Neural cell (in vitro differentiated cells): ENCODE data around the gene KRT86. TPM values are rescaled to one million over a fixed set of nuclear protein-coding genes. Genes with fewer than 3 reads are reported as not detected.

Experiments used
- H2AFZ ChIP-seq: fragments of 200-600, 300-800 bp; sonication (generic), shearing (Covaris generic); 2 replicates; pipeline ENCODE4 v1.6.0; 2014; ENCODE audit warnings: low read depth, mild to moderate bottlenecking, antibody characterized with exemption, low read length, moderate library complexity
- H3F3A ChIP-seq: fragments of 200-600 bp; shearing (Covaris generic); 2 replicates; pipeline ENCODE4 v1.6.1; 2016; ENCODE audit warnings: mild to moderate bottlenecking, moderate library complexity, mixed read lengths, antibody characterized with exemption, low read length; ENCODE audit not compliant: insufficient read depth, poor library complexity, severe bottlenecking
- H3K27ac ChIP-seq: fragments of 200-600, 300-800 bp; sonication (generic), shearing (Covaris generic); 2 replicates; pipeline ENCODE4 v1.5.1; 2014; ENCODE audit warnings: mild to moderate bottlenecking, low read length, moderate library complexity
- H3K27me3 ChIP-seq: fragments of 300-800, 200-600 bp; sonication (generic), shearing (Covaris generic); 2 replicates; pipeline ENCODE4 v1.6.0; 2014; ENCODE audit warnings: mild to moderate bottlenecking, low read depth, low read length, moderate library complexity; ENCODE audit not compliant: insufficient read depth
- H3K36me3 ChIP-seq: fragments of 300-800, 200-600 bp; sonication (generic), shearing (Covaris generic); 2 replicates; pipeline ENCODE4 v1.5.1; 2014; ENCODE audit warnings: mild to moderate bottlenecking, antibody characterized with exemption, low read length, moderate library complexity; ENCODE audit not compliant: insufficient read depth
- H3K4me2 ChIP-seq: fragments of 300-800, 200-600 bp; sonication (generic), shearing (Covaris generic); 2 replicates; pipeline ENCODE4 v1.6.0; 2014; ENCODE audit warnings: mild to moderate bottlenecking, low read length
- H3K4me3 ChIP-seq: fragments of 300-800, 200-600 bp; sonication (generic), shearing (Covaris generic); 2 replicates; pipeline ENCODE4 v1.5.1; 2014; ENCODE audit warnings: mild to moderate bottlenecking, low read length, moderate library complexity
- H3K79me2 ChIP-seq: fragments of 200-600 bp; shearing (Covaris generic); replicated peaks from 2 replicates; pipeline ENCODE4 v1.6.0; 2014; ENCODE audit warnings: mild to moderate bottlenecking, low read length, moderate library complexity; ENCODE audit not compliant: insufficient read depth
- H3K9ac ChIP-seq: fragments of 300-800, 200-600 bp; sonication (generic), shearing (Covaris generic); 2 replicates; pipeline ENCODE4 v1.6.1; 2016; ENCODE audit warnings: mild to moderate bottlenecking, low read length, mixed read lengths
- H3K9me2 ChIP-seq: fragments of 200-600 bp; shearing (Covaris generic); 2 replicates; pipeline ENCODE4 v1.6.1; 2016; ENCODE audit warnings: mild to moderate bottlenecking, low read length, mixed read lengths; ENCODE audit not compliant: insufficient read depth
- H3K9me3 ChIP-seq: fragments of 200-600, 300-800 bp; sonication (generic), shearing (Covaris generic); 2 replicates; pipeline ENCODE4 v1.6.1; 2016; ENCODE audit warnings: mild to moderate bottlenecking, mixed run types, low read length, moderate library complexity, mixed read lengths
- H4K20me1 ChIP-seq: fragments of 200-600 bp; shearing (Covaris generic); 2 replicates; pipeline ENCODE4 v1.6.1; 2016; ENCODE audit warnings: mild to moderate bottlenecking, mixed run types; ENCODE audit not compliant: insufficient read depth
- EP300 ChIP-seq: fragments of 450-650 bp; conservative IDR thresholded peaks from 2 replicates; pipeline ENCODE4 v1.6.1; 2014; ENCODE audit warnings: antibody characterized with exemption, mild to moderate bottlenecking, moderate library complexity; ENCODE audit not compliant: poor library complexity, severe bottlenecking
- EZH2 ChIP-seq: fragments of 200-600, 300-800 bp; shearing (Covaris generic), sonication (generic); IDR thresholded peaks from 2 replicates; pipeline ENCODE4 v1.6.1; 2014; ENCODE audit warnings: antibody characterized with exemption, low read length, borderline replicate concordance, mild to moderate bottlenecking; ENCODE audit not compliant: insufficient read depth, poor library complexity, severe bottlenecking
- MXI1 ChIP-seq: fragments of 450-650 bp; conservative IDR thresholded peaks from 2 replicates; pipeline ENCODE4 v1.6.1; 2014; ENCODE audit warnings: antibody characterized with exemption, mild to moderate bottlenecking; ENCODE audit not compliant: poor library complexity, severe bottlenecking
- POLR2AphosphoS5 ChIP-seq: IDR thresholded peaks from 2 replicates; pipeline ENCODE4 v1.6.1; 2012
- RAD21 ChIP-seq: fragments of 450-650 bp; conservative IDR thresholded peaks from 2 replicates; pipeline ENCODE4 v1.6.1; 2014; ENCODE audit warnings: antibody characterized with exemption, mild to moderate bottlenecking, moderate library complexity
- SMC3 ChIP-seq: fragments of 450-650 bp; conservative IDR thresholded peaks from 2 replicates; pipeline ENCODE4 v1.6.1; 2014; ENCODE audit warnings: antibody characterized with exemption, mild to moderate bottlenecking, moderate library complexity; ENCODE audit not compliant: poor library complexity
- TAF1 ChIP-seq: IDR thresholded peaks from 2 replicates; pipeline ENCODE4 v1.6.1; 2012; ENCODE audit warnings: low read depth
- polyA plus RNA-seq: library from polyadenylated mRNA; depleted of rRNA; stranded (reverse); fragments of >200 nt; gene quantifications from 2 replicates; pipeline ENCODE4 v1.2.3, GENCODE V29; 2014
- TF ChIP-seq, protein P1 (sequence below): IDR thresholded peaks from 2 replicates; pipeline ENCODE4 v1.6.1; 2012; ENCODE audit warnings: borderline replicate concordance
- TF ChIP-seq, protein P2 (sequence below): fragments of 450-650 bp; IDR thresholded peaks from 2 replicates; pipeline ENCODE4 v1.5.1; 2014; ENCODE audit warnings: antibody characterized with exemption, mild to moderate bottlenecking, moderate library complexity; ENCODE audit not compliant: poor library complexity, severe bottlenecking

KRT86 gene
- polyA plus RNA-seq, 1 donor from 2014 or later = not detected

DNA sequence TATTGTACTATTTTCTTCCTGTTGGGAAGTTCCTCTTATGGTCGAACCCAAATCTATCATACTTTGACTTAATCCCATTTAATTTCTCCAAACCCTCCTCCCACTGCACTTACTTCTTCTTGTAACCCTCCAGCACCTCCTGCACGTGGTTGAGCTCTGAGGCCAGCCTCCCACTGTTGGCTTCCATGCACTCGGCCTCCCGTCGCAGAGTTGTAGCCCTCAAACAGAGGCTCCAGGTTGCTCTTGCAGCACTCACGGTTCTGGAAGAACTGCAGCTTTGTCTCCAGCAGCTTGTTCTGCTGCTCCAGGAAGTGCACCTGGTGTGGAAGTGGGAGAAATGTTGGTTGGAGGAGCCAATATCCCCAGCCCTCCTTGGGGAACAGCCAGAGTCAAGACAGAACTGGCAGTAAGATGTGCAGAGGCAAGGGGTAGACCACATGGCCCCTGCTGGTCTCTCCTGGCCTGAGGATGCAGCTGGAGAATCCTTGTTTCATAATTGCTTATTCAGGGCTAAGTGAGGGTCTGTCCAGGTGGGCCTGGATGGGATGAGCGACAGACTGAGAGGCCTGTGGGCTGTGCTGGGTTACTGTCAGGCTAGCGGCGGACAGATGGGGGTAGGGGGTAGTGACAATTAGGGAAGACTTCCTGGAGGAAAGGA lies 18.4 kb upstream of the KRT86 start:
- no peak overlapping the region for H3K9ac ChIP-seq
- TF ChIP-seq EP300 (no peak), EZH2 (no peak), POLR2AphosphoS5 (no peak), RAD21 (no peak), MXI1 (no peak), SMC3 (no peak)
- no peak overlapping the region for H3K4me2 ChIP-seq
- no peak overlapping the region for H3K4me3 ChIP-seq
- H3K27ac ChIP-seq = no peak overlapping the region
- H3K79me2 ChIP-seq = no peaks in the 10 kb centered on the region
- H3F3A ChIP-seq = no peaks in the 10 kb centered on the region
- H4K20me1 ChIP-seq = no peaks in the 10 kb centered on the region
- H3K9me3 ChIP-seq = no peaks in the 10 kb centered on the region
- peaks cover 26% of the 10 kb centered on the region for H3K27me3 ChIP-seq
- H3K36me3 ChIP-seq = no peaks in the 10 kb centered on the region
- no peak overlapping the region for H2AFZ ChIP-seq
- no peaks in the 10 kb centered on the region for H3K9me2 ChIP-seq

DNA sequence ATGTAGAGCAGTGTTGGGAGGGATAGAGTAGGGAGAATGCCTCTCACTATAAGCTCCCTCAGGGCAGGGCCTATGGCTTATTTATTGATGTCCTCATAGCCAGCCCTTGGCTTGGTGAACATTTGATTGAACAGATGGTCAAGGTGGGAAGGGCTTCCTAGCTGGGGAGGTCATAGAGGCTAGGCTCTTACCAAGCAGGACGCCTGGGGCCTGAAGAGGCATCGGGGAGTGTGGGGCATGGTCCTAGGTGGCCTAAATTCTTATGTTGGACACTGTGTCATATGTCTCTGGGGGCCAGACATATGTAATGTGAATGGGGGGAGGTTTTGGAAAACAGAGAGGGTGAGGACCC lies 17.9 kb upstream of the KRT86 start:
- peaks cover 26% of the 10 kb centered on the region for H3K27me3 ChIP-seq

More for the DNA sequence above, 17.9 kb upstream of the KRT86 start:
- no peaks in the 10 kb centered on the region for H3K79me2 ChIP-seq
- no peak overlapping the region for H3K27ac ChIP-seq
- H3K9me3 ChIP-seq = no peaks in the 10 kb centered on the region
- H3F3A ChIP-seq = no peaks in the 10 kb centered on the region
- TF ChIP-seq TAF1 (no peak), EZH2 (no peak), SMC3 (no peak), RAD21 (no peak), EP300 (no peak), POLR2AphosphoS5 (no peak), MXI1 (no peak)
- TF ChIP-seq, protein P1, sequence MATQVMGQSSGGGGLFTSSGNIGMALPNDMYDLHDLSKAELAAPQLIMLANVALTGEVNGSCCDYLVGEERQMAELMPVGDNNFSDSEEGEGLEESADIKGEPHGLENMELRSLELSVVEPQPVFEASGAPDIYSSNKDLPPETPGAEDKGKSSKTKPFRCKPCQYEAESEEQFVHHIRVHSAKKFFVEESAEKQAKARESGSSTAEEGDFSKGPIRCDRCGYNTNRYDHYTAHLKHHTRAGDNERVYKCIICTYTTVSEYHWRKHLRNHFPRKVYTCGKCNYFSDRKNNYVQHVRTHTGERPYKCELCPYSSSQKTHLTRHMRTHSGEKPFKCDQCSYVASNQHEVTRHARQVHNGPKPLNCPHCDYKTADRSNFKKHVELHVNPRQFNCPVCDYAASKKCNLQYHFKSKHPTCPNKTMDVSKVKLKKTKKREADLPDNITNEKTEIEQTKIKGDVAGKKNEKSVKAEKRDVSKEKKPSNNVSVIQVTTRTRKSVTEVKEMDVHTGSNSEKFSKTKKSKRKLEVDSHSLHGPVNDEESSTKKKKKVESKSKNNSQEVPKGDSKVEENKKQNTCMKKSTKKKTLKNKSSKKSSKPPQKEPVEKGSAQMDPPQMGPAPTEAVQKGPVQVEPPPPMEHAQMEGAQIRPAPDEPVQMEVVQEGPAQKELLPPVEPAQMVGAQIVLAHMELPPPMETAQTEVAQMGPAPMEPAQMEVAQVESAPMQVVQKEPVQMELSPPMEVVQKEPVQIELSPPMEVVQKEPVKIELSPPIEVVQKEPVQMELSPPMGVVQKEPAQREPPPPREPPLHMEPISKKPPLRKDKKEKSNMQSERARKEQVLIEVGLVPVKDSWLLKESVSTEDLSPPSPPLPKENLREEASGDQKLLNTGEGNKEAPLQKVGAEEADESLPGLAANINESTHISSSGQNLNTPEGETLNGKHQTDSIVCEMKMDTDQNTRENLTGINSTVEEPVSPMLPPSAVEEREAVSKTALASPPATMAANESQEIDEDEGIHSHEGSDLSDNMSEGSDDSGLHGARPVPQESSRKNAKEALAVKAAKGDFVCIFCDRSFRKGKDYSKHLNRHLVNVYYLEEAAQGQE = no peak
- TF ChIP-seq, protein P2, sequence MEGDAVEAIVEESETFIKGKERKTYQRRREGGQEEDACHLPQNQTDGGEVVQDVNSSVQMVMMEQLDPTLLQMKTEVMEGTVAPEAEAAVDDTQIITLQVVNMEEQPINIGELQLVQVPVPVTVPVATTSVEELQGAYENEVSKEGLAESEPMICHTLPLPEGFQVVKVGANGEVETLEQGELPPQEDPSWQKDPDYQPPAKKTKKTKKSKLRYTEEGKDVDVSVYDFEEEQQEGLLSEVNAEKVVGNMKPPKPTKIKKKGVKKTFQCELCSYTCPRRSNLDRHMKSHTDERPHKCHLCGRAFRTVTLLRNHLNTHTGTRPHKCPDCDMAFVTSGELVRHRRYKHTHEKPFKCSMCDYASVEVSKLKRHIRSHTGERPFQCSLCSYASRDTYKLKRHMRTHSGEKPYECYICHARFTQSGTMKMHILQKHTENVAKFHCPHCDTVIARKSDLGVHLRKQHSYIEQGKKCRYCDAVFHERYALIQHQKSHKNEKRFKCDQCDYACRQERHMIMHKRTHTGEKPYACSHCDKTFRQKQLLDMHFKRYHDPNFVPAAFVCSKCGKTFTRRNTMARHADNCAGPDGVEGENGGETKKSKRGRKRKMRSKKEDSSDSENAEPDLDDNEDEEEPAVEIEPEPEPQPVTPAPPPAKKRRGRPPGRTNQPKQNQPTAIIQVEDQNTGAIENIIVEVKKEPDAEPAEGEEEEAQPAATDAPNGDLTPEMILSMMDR = no peak
- no peaks in the 10 kb centered on the region for H3K36me3 ChIP-seq
- no peak overlapping the region for H3K4me2 ChIP-seq
- H2AFZ ChIP-seq = no peak overlapping the region
- H3K4me3 ChIP-seq = no peak overlapping the region
- no peak overlapping the region for H3K9ac ChIP-seq
- no peaks in the 10 kb centered on the region for H3K9me2 ChIP-seq
- H4K20me1 ChIP-seq = no peaks in the 10 kb centered on the region
